C4-2B (cell line): Measurements from ENCODE around the gene TMEM220.

Experiments used
- ZFX ChIP-seq: fragments of 450-650 bp; IDR thresholded peaks from 2 replicates; pipeline ENCODE4 v1.6.1; 2017
- TF ChIP-seq, protein P1 (sequence below): fragments of 450-650 bp; conservative IDR thresholded peaks from 2 replicates; pipeline ENCODE4 v1.5.1; 2017; ENCODE audit warnings: mild to moderate bottlenecking

DNA sequence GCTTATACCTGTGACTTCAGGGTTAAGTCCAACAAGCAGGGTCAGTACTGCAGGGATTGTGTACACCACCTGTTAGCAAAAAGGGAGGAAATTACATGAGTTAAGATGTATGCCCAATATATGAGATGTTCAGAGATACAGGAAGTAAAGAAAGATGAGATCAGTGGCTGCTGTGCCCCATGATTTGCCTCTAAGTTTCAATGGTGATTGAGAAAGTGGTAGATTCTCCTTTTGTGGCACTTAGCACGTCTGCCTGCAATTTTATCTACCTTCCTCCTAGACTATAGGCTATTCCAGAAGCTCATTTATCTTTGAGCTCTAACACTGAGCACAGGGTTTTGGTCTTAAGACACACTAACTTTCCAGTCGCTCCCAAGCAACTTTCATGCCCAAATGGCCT is 3.6 kb downstream of the TMEM220 start:
- TF ChIP-seq, protein P1, sequence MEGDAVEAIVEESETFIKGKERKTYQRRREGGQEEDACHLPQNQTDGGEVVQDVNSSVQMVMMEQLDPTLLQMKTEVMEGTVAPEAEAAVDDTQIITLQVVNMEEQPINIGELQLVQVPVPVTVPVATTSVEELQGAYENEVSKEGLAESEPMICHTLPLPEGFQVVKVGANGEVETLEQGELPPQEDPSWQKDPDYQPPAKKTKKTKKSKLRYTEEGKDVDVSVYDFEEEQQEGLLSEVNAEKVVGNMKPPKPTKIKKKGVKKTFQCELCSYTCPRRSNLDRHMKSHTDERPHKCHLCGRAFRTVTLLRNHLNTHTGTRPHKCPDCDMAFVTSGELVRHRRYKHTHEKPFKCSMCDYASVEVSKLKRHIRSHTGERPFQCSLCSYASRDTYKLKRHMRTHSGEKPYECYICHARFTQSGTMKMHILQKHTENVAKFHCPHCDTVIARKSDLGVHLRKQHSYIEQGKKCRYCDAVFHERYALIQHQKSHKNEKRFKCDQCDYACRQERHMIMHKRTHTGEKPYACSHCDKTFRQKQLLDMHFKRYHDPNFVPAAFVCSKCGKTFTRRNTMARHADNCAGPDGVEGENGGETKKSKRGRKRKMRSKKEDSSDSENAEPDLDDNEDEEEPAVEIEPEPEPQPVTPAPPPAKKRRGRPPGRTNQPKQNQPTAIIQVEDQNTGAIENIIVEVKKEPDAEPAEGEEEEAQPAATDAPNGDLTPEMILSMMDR: no peak
- TF ChIP-seq ZFX: no peak
